ENCODE results near the gene PADI2. TPM values are rescaled to one million over a fixed set of nuclear protein-coding genes. Genes with fewer than 3 reads are reported as not detected.

Gene PADI2
- total and polyA plus RNA-seq, 9 of the 15 experiments (the other 6 are each of a cell fraction or from before 2014, with no cell fraction given) = 0.01 to 0.11 (median 0.01) TPM; not detected in 5

- no TSS peak for BruUV-seq (replicated peaks)
- Histone ChIP-seq H3K4me3 (no peak overlapping the region), H3K27ac (ENCODE audit: extremely low read depth, low read depth, low read length) (no peak overlapping the region), H3K9ac (ENCODE audit: insufficient read depth in 1 of 2, low read depth in 2 of 2, low read length in 2 of 2) (no peak overlapping the region), H3K4me1 (replicated peaks in 1 of 2; ENCODE audit: control insufficient read depth in 2 of 2, insufficient read depth in 2 of 2, low read length in 2 of 2) (peaks cover 4 to 16% of the 10 kb centered on the region in 2 experiments; a peak in 2 of 5 replicates), H4K20me1 (replicated peaks; ENCODE audit: control insufficient read depth, insufficient read depth, low read length) (peaks cover 26% of the 10 kb centered on the region), H3K36me3 (ENCODE audit: control insufficient read depth, insufficient read depth, low read length) (no peaks in the 10 kb centered on the region), H3K79me2 (ENCODE audit: control insufficient read depth, insufficient read depth, low read length) (no peaks in the 10 kb centered on the region), H2AFZ (ENCODE audit: low read depth, low read length) (no peak overlapping the region), H3K9me3 (replicated peaks; ENCODE audit: control insufficient read depth, insufficient read depth, low read depth, low read length) (no peaks in the 10 kb centered on the region), H3K9me1 (ENCODE audit: control insufficient read depth, insufficient read depth, low read length) (no peaks in the 10 kb centered on the region), H3K4me2 (ENCODE audit: insufficient read depth, low read length) (no peak overlapping the region), H3K27me3 (ENCODE audit: control insufficient read depth in 2 of 2, insufficient read depth in 2 of 2, low read length in 2 of 2) (peaks cover 35 to 67% of the 10 kb centered on the region in 2 experiments)
- intact Hi-C loops (cut with micrococcal nuclease) = no loop called here
- ATAC-seq (no peak), DNase-seq (ENCODE audit: extremely low read depth in 1 of 4, low spot score in 3 of 4) (no peak), FAIRE-seq (no peak)
- in situ Hi-C loops (cut with MboI) = no loop called here
- POLR2A ChIA-PET = interaction anchor here (0.7 to 1.0 kb wide), 5 partner anchors 11 to 901 kb away, joined by 3 to 5 read pairs (median 3); no protein-coding TSS in a partner anchor
- TF ChIP-seq, protein P1, sequence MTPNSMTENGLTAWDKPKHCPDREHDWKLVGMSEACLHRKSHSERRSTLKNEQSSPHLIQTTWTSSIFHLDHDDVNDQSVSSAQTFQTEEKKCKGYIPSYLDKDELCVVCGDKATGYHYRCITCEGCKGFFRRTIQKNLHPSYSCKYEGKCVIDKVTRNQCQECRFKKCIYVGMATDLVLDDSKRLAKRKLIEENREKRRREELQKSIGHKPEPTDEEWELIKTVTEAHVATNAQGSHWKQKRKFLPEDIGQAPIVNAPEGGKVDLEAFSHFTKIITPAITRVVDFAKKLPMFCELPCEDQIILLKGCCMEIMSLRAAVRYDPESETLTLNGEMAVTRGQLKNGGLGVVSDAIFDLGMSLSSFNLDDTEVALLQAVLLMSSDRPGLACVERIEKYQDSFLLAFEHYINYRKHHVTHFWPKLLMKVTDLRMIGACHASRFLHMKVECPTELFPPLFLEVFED (CRISPR knock-in tag; conservative IDR thresholded peaks at IDR 0.05) = peak; percentile 26; the same call in 1 of the 2 replicates
- no peak for TF ChIP-seq FIP1L1 (IDR thresholded peaks at IDR 0.05; ENCODE audit: low read depth, low read length, poor library complexity, severe bottlenecking)
- WGBS (ENCODE audit: insufficient coverage, low coverage, missing lambda C conversion rate) = 13% methylated on average over 13 of the region's 14 CpGs
- CTCF ChIA-PET (ENCODE audit: low intra/inter-chr PET ratio) = no interaction called here
Measured at GRCh38 chr1:17118706-17119075, 560 bp downstream of the PADI2 start.

DNA sequence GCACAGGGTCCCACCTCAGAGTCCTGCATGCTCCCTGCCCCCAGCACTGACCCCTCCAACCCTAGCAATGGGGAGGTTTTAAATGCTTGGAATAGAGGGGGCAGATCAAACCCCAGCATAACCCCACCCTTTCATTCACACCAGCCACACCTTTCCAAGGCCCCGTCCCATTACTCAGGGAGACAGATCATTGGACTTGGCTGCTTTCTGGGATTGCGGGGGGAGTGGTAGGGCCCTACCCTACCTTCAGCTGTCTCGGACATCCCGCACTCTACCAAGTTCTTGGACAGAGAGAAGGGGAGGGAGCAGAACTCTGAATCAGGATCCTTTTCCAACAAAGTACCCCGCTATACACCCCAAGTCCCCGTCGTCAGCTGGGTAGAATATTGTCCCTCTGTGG lies 983 bp downstream of the PADI2 start:
- CTCF ChIA-PET (ENCODE audit: low intra/inter-chr PET ratio) = no interaction called here
- Histone ChIP-seq H3K36me3 (ENCODE audit: control insufficient read depth, insufficient read depth, low read length) (no peaks in the 10 kb centered on the region), H3K9me1 (ENCODE audit: control insufficient read depth, insufficient read depth, low read length) (no peaks in the 10 kb centered on the region), H3K4me2 (ENCODE audit: insufficient read depth, low read length) (no peak overlapping the region), H3K27me3 (ENCODE audit: control insufficient read depth in 2 of 2, insufficient read depth in 2 of 2, low read length in 2 of 2) (peaks cover 35 to 66% of the 10 kb centered on the region in 2 experiments), H3K27ac (ENCODE audit: extremely low read depth, low read depth, low read length) (no peak overlapping the region), H3K79me2 (ENCODE audit: control insufficient read depth, insufficient read depth, low read length) (no peaks in the 10 kb centered on the region), H4K20me1 (replicated peaks; ENCODE audit: control insufficient read depth, insufficient read depth, low read length) (peaks cover 26% of the 10 kb centered on the region), H2AFZ (ENCODE audit: low read depth, low read length) (no peak overlapping the region), H3K4me3 (no peak overlapping the region), H3K9ac (ENCODE audit: insufficient read depth in 1 of 2, low read depth in 2 of 2, low read length in 2 of 2) (no peak overlapping the region), H3K4me1 (replicated peaks in 1 of 2; ENCODE audit: control insufficient read depth in 2 of 2, insufficient read depth in 2 of 2, low read length in 2 of 2) (peaks cover 4 to 16% of the 10 kb centered on the region in 2 experiments; a peak in 2 of 5 replicates), H3K9me3 (replicated peaks; ENCODE audit: control insufficient read depth, insufficient read depth, low read depth, low read length) (no peaks in the 10 kb centered on the region)
- BruUV-seq (replicated peaks) = no TSS peak
- WGBS (ENCODE audit: insufficient coverage, low coverage, missing lambda C conversion rate) = 6% methylated on average over 6 of the region's 7 CpGs
- POLR2A ChIA-PET = interaction anchor here (0.7 to 1.0 kb wide), 5 partner anchors 10 to 902 kb away, joined by 3 to 5 read pairs (median 3); no protein-coding TSS in a partner anchor
- in situ Hi-C loops (cut with MboI) = no loop called here
- DNase-seq (ENCODE audit: extremely low read depth in 1 of 4, low spot score in 3 of 4) (no peak), ATAC-seq (no peak), FAIRE-seq (no peak)
- TF ChIP-seq KAT2B (IDR thresholded peaks at IDR 0.05; ENCODE audit: low read depth, low read length) (no peak), NFE2 (IDR thresholded peaks at IDR 0.05; ENCODE audit: low read depth) (no peak)
- TF ChIP-seq, protein P2, sequence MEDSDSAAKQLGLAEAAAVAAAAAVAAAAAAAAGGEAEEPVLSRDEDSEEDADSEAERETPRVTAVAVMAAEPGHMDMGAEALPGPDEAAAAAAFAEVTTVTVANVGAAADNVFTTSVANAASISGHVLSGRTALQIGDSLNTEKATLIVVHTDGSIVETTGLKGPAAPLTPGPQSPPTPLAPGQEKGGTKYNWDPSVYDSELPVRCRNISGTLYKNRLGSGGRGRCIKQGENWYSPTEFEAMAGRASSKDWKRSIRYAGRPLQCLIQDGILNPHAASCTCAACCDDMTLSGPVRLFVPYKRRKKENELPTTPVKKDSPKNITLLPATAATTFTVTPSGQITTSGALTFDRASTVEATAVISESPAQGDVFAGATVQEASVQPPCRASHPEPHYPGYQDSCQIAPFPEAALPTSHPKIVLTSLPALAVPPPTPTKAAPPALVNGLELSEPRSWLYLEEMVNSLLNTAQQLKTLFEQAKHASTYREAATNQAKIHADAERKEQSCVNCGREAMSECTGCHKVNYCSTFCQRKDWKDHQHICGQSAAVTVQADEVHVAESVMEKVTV (CRISPR knock-in tag; IDR thresholded peaks at IDR 0.05) = no peak
- intact Hi-C loops (cut with micrococcal nuclease) = no loop called here
